HuH-7.5 (cell line): Measurements from ENCODE around the gene ZAP70.

ENCODE experiments used
- DNase-seq: peaks from one replicate; pipeline ENCODE4 v3.0.0; 2011; ENCODE audit warnings: low spot score

ZAP70 gene

GRCh38 chr2:97717613-97717995, 4.2 kb downstream of the ZAP70 start:
- DNase-seq, result no peak

- DNase-seq, result no peak
Measured at GRCh38 chr2:97718051-97718882, 4.9 kb downstream of the ZAP70 start.

GRCh38 chr2:97718942-97719341, 5.6 kb downstream of the ZAP70 start:
- no peak for DNase-seq

- no peak for DNase-seq
Measured at GRCh38 chr2:97719362-97720155, 6.2 kb downstream of the ZAP70 start.

GRCh38 chr2:97720746-97721145, 7.4 kb downstream of the ZAP70 start:
- DNase-seq, result no peak

- no peak for DNase-seq
Measured at GRCh38 chr2:97722227-97722626, 8.9 kb downstream of the ZAP70 start.

GRCh38 chr2:97723156-97724072, 10.0 kb downstream of the ZAP70 start:
- DNase-seq, result no peak

- no peak for DNase-seq
Measured at GRCh38 chr2:97724073-97724410, 10.7 kb downstream of the ZAP70 start.

GRCh38 chr2:97724501-97724900, 11.1 kb downstream of the ZAP70 start:
- no peak for DNase-seq

- no peak for DNase-seq
Measured at GRCh38 chr2:97724946-97725688, 11.7 kb downstream of the ZAP70 start.

GRCh38 chr2:97726261-97727064, 13.1 kb downstream of the ZAP70 start:
- DNase-seq, result no peak

GRCh38 chr2:97727296-97727695, 13.9 kb downstream of the ZAP70 start:
- DNase-seq, result no peak

- DNase-seq, result no peak
Measured at GRCh38 chr2:97728091-97728731, 14.8 kb downstream of the ZAP70 start.

GRCh38 chr2:97730245-97730644, 16.9 kb downstream of the ZAP70 start:
- DNase-seq, result no peak

- no peak for DNase-seq
Measured at GRCh38 chr2:97731274-97732020, 18.1 kb downstream of the ZAP70 start.

GRCh38 chr2:97732436-97733340, 19.3 kb downstream of the ZAP70 start:
- no peak for DNase-seq

- no peak for DNase-seq
Measured at GRCh38 chr2:97733341-97734035, 20.1 kb downstream of the ZAP70 start.
